Measurements from ENCODE around the gene KRTAP10-11. TPM values are rescaled to one million over a fixed set of nuclear protein-coding genes. Genes with fewer than 3 reads are reported as not detected.
"Not testable (repeated sequence)": the region's sequence is repeated elsewhere in the genome, so short reads cannot be mapped to it uniquely, and the experiment has no call there.

The KRTAP10-11 gene
- total RNA-seq, 4 donors from 2014 or later, result not detected

DNA sequence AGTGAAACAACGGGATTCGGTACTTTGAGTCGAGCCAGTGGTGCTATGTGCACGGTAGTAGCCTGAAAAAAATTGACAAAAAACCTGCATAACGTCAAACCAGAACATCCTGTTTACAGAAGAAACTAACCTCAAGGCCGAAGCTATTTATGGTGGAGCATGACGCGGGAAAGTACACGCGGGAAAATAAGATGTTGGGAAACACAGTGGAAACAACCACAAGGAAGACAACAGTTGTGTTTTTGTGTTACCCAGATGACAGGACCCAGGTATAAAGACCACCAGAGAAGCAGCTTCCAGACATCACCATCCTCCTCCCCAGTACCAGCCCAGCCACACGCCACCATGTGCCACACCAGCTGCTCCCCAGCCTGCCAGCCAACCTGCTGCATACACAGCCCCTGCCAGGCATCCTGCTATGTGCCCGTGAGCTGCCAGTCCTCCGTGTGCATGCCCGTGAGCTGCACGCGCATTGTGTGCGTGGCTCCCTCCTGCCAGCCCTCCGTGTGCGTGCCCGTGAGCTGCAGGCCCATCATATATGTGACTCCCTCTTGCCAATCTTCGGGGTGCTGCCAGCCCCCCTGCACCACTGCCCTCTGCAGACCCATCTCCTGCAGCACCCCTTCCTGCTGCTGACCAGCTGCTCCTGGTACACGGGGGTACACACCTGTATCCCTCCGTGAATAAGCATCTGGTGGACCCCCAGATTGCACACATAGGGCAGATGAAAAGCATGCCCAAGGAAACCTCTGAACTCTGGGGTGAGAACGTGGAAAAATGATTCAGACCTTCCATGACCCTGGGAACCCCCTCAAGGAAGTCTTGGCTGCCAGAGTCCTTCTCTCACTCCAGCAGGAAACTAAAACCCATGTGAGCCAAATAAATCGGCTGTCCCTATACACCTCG, 11.7 kb downstream of the KRTAP10-11 start, which contains the start of gene KRTAP12-3:
KRTAP12-3 (plus strand) TSS at position 298 of the 906 bp plus-strand sequence; CDS start at position 346, 48 bp downstream.
- intact Hi-C loops (cut with DNase I; ENCODE audit: low total_unique reads), result no loop called here
- Histone ChIP-seq H3K4me1 (no peaks in the 10 kb centered on the region), H3K27me3 (peaks cover 0 to 8% (median 4%) of the 10 kb centered on the region in 3 donors), H3K9me3 (no peaks in the 10 kb centered on the region), H3K27ac (no peak within 1 kb of the TSS), H3K4me3 (no peak within 1 kb of the TSS), H3K36me3 (no peaks in the 10 kb centered on the region)
- TF ChIP-seq POLR2A (IDR thresholded peaks at IDR 0.05), result no peak
- TF ChIP-seq, protein P1, sequence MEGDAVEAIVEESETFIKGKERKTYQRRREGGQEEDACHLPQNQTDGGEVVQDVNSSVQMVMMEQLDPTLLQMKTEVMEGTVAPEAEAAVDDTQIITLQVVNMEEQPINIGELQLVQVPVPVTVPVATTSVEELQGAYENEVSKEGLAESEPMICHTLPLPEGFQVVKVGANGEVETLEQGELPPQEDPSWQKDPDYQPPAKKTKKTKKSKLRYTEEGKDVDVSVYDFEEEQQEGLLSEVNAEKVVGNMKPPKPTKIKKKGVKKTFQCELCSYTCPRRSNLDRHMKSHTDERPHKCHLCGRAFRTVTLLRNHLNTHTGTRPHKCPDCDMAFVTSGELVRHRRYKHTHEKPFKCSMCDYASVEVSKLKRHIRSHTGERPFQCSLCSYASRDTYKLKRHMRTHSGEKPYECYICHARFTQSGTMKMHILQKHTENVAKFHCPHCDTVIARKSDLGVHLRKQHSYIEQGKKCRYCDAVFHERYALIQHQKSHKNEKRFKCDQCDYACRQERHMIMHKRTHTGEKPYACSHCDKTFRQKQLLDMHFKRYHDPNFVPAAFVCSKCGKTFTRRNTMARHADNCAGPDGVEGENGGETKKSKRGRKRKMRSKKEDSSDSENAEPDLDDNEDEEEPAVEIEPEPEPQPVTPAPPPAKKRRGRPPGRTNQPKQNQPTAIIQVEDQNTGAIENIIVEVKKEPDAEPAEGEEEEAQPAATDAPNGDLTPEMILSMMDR (IDR thresholded peaks at IDR 0.05 in 4 of 5, conservative IDR thresholded peaks at IDR 0.05 in 1 of 5), result no peak
- in situ Hi-C loops (cut with MboI; ENCODE audit: low sequenced_read_pairs in 4 of 4), result no loop called here
- no peak for DNase-seq
- ATAC-seq, result no peak

DNA sequence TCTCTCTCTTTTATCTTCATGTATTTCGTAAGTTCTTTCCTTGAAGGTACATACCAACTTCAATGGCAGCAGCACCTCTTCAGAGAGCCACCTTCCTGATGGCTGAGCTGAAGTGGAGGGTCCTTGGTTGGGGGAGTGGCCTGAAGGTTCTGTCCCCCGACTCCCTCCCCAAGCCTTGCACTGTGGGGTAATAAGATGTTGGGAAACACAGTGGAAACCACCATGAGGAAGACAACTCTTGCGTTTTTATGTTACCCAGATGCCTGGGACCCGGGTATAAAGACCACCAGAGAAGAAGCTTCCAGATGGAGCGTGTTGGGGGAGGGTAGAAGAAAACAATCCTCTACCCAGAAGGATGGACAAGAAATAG, 12.3 kb downstream of the KRTAP10-11 start:
- DNase-seq (no peak), ATAC-seq (no peak)
- H3K4me1 ChIP-seq, result no peaks in the 10 kb centered on the region
- no peaks in the 10 kb centered on the region for H3K9me3 ChIP-seq
- TF ChIP-seq, protein P1 (IDR thresholded peaks at IDR 0.05 in 4 of 5, conservative IDR thresholded peaks at IDR 0.05 in 1 of 5), result no peak
- no peak for TF ChIP-seq POLR2A (IDR thresholded peaks at IDR 0.05)
- H3K27ac ChIP-seq, result no peak overlapping the region
- H3K27me3 ChIP-seq, result peaks cover 0 to 8% (median 4%) of the 10 kb centered on the region in 3 donors
- in situ Hi-C loops (cut with MboI; ENCODE audit: low sequenced_read_pairs in 4 of 4) (no loop called here), intact Hi-C loops (cut with DNase I; ENCODE audit: low total_unique reads) (no loop called here)
- no peaks in the 10 kb centered on the region for H3K36me3 ChIP-seq
- H3K4me3 ChIP-seq, result no peak overlapping the region

DNA sequence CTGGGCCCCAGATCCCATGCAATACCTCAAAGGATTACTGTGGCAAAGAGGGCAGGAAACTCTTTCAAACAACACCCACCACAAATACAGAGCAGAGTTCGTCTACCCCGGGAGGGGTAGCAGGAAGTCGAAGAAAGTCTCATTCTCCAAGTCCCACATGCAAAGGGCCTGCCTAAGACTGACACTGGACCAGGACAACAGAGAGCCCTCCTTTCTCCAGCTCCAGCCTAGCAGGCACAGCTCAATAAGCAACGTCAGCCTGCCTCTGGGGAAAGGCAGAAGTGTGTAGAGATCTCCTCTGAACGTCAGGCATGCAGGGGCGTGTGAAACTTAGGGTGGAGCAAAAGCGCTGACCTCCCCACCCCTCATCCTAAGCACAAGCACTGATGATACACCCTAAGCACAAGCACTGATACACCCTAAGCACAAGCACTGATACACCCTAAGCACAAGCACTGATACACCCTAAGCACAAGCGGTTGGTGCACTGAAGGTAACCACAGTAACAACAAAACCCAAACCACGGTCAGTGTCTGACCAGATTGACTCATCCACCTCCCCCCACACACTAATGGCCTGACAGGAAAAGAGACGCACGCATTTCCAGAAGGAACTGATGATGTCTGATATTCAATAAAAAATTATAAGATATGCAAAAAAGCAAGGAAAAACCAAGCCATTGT, 12.8 kb downstream of the KRTAP10-11 start:
- Histone ChIP-seq H3K27me3 (peaks cover 0 to 8% (median 4%) of the 10 kb centered on the region in 3 donors), H3K4me1 (no peaks in the 10 kb centered on the region), H3K27ac (no peak overlapping the region), H3K36me3 (no peaks in the 10 kb centered on the region), H3K9me3 (no peaks in the 10 kb centered on the region), H3K4me3 (no peak overlapping the region)
- TF ChIP-seq, protein P1 (IDR thresholded peaks at IDR 0.05 in 4 of 5, conservative IDR thresholded peaks at IDR 0.05 in 1 of 5), result no peak
- TF ChIP-seq POLR2A (IDR thresholded peaks at IDR 0.05), result no peak
- in situ Hi-C loops (cut with MboI; ENCODE audit: low sequenced_read_pairs in 4 of 4), result no loop called here
- ATAC-seq (no peak), DNase-seq (no peak)
- intact Hi-C loops (cut with DNase I; ENCODE audit: low total_unique reads), result no loop called here

DNA sequence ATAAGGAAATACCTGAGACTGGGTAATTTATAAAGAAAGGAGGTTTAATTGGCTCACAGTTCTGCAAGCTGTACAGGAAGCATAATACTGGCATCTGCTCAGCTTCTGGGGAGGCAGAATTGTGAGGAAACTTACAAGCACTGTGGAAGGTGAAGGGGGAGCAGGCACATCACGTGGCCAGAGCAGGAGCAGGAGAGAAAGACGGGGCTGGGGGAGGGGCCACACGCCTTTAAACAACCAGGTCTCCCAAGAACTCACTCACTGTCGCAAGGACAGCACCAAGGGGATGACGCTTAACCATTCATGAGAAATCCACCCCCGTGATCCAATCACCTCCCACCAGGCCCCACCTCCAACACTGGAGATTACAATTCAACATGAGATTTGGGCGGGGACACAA, 15.4 kb downstream of the KRTAP10-11 start:
- ATAC-seq; H3K4me1 ChIP-seq; DNase-seq; H3K36me3 ChIP-seq; H3K27ac ChIP-seq; intact Hi-C loops (cut with DNase I; ENCODE audit: low total_unique reads); H3K27me3 ChIP-seq; H3K4me3 ChIP-seq; H3K9me3 ChIP-seq; in situ Hi-C loops (cut with MboI; ENCODE audit: low sequenced_read_pairs in 4 of 4): not testable (repeated sequence)

DNA sequence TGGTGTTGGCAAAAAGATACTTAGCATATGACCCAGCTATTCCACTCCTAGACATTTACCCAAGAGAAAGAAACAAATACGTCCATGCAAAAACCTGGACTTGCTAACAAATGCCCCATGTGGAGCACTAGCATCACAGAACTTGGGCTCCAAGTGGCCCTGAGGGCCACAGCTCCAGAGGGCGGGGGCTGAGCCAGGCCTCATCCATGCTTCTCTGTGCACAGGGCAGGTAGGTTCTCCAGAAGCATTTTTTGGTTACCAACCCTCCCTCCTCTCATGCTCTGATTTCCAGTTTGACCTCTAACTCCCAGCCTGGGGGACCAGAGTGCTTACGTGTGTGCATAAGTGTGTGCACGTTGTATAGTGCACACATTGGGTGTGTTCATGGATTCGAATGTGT, 18.5 kb downstream of the KRTAP10-11 start:
- Histone ChIP-seq H3K4me1 (no peaks in the 10 kb centered on the region), H3K27ac (no peak overlapping the region), H3K4me3 (no peak overlapping the region), H3K9me3 (no peaks in the 10 kb centered on the region), H3K36me3 (no peaks in the 10 kb centered on the region), H3K27me3 (peaks cover 0 to 3% (median 0%) of the 10 kb centered on the region in 3 donors)
- in situ Hi-C loops (cut with MboI; ENCODE audit: low sequenced_read_pairs in 4 of 4) (no loop called here), intact Hi-C loops (cut with DNase I; ENCODE audit: low total_unique reads) (no loop called here)
- TF ChIP-seq, protein P1 (IDR thresholded peaks at IDR 0.05 in 4 of 5, conservative IDR thresholded peaks at IDR 0.05 in 1 of 5), result no peak
- no peak for TF ChIP-seq POLR2A (IDR thresholded peaks at IDR 0.05)
- DNase-seq (no peak), ATAC-seq (no peak)
